H1 (cell line): ENCODE data around the gene ENTPD6.

ENCODE experiments used
- CTCF ChIP-seq, 3 experiments: IDR thresholded peaks; 1 replicate in 2 of 3; 2 replicates in 1 of 3; pipeline versions ENCODE4 v1.5.1 to v1.6.1; 2011; ENCODE audit warnings: low read length in 3 of 3, mild to moderate bottlenecking in 3 of 3, inconsistent platforms in 2 of 3, low read depth in 1 of 3, moderate library complexity in 1 of 3; ENCODE audit not compliant: insufficient read depth in 1 of 3; ENCODE audit errors: control extremely low read depth in 1 of 3
- EP300 ChIP-seq, 2 experiments: IDR thresholded peaks; 1 replicate in 1 of 2; 2 replicates in 1 of 2; pipeline ENCODE4 v1.6.1; 2011 to 2012; ENCODE audit warnings: low read depth in 2 of 2, low read length in 2 of 2, mild to moderate bottlenecking in 2 of 2, borderline replicate concordance in 1 of 2, inconsistent platforms in 1 of 2, moderate library complexity in 1 of 2
- FOSL1 ChIP-seq: IDR thresholded peaks from 2 replicates; pipeline ENCODE4 v1.6.1; 2011; ENCODE audit warnings: mild to moderate bottlenecking, low read depth, low read length, moderate library complexity; ENCODE audit not compliant: insufficient read depth
- POLR2A ChIP-seq, 2 experiments: IDR thresholded peaks; 1 replicate in 1 of 2; 2 replicates in 1 of 2; pipeline ENCODE4 v1.6.1; 2011; ENCODE audit warnings: low read depth in 2 of 2, low read length in 2 of 2, mild to moderate bottlenecking in 2 of 2; ENCODE audit errors: control extremely low read depth in 1 of 2
- POLR2AphosphoS5 ChIP-seq: IDR thresholded peaks from 2 replicates; pipeline ENCODE4 v1.6.1; 2011; ENCODE audit warnings: low read depth, low read length

- TF ChIP-seq EP300 (IDR thresholded peaks at IDR 0.05; ENCODE audit: borderline replicate concordance in 1 of 2, low read depth in 2 of 2, low read length in 2 of 2) (no peak), POLR2AphosphoS5 (no peak), FOSL1 (no peak), POLR2A (IDR thresholded peaks at IDR 0.05; ENCODE audit: control extremely low read depth in 1 of 2, low read depth in 2 of 2, low read length in 2 of 2) (no peak), CTCF (IDR thresholded peaks at IDR 0.05; ENCODE audit: control extremely low read depth in 1 of 3, insufficient read depth in 1 of 3, low read depth in 1 of 3, low read length in 3 of 3) (no peak)
Observed at GRCh38 chr20:25215521-25215920, 20.0 kb downstream of the ENTPD6 start.
